Activated CD4-positive, alpha-beta T cell treated with anti-CD3 and anti-CD28 coated beads for 48 hours (primary cell): ENCODE results near the gene ASCC3.

Experiments
- DNase-seq: peaks from one replicate; pipeline ENCODE4 v3.0.0-alpha.2; 2020

ASCC3 gene

GRCh38 chr6:100719883-100720682 is 161.0 kb downstream of the ASCC3 start:
- no peak for DNase-seq

- DNase-seq: no peak
These were observed 168.1 kb downstream of the ASCC3 start for GRCh38 chr6:100712997-100713396.

GRCh38 chr6:100706491-100706890 is 174.6 kb downstream of the ASCC3 start:
- DNase-seq: no peak

GRCh38 chr6:100704961-100705360 is 176.2 kb downstream of the ASCC3 start:
- DNase-seq: no peak

GRCh38 chr6:100701728-100702127 is 179.4 kb downstream of the ASCC3 start:
- no peak for DNase-seq

- no peak for DNase-seq
These were observed 181.1 kb downstream of the ASCC3 start for GRCh38 chr6:100700009-100700408.

- DNase-seq: no peak
These were observed 185.7 kb downstream of the ASCC3 start for GRCh38 chr6:100695445-100695844.

- DNase-seq: no peak
These were observed 187.7 kb downstream of the ASCC3 start for GRCh38 chr6:100693249-100693927.

GRCh38 chr6:100691972-100692371 is 189.2 kb downstream of the ASCC3 start:
- no peak for DNase-seq

GRCh38 chr6:100686216-100686615 is 194.9 kb downstream of the ASCC3 start:
- no peak for DNase-seq

- DNase-seq: no peak
These were observed 195.4 kb downstream of the ASCC3 start for GRCh38 chr6:100685747-100686146.

- no peak for DNase-seq
These were observed 201.0 kb downstream of the ASCC3 start for GRCh38 chr6:100680163-100680562.

GRCh38 chr6:100678027-100678426 is 203.1 kb downstream of the ASCC3 start:
- DNase-seq: no peak

- DNase-seq: no peak
These were observed 203.9 kb downstream of the ASCC3 start for GRCh38 chr6:100677240-100677639.

GRCh38 chr6:100673641-100674040 is 207.5 kb downstream of the ASCC3 start:
- no peak for DNase-seq

GRCh38 chr6:100671740-100672139 is 209.4 kb downstream of the ASCC3 start:
- DNase-seq: no peak

- no peak for DNase-seq
These were observed 211.1 kb downstream of the ASCC3 start for GRCh38 chr6:100670056-100670455.

- DNase-seq: peak; percentile 6
These were observed 216.1 kb downstream of the ASCC3 start for GRCh38 chr6:100665041-100665380.

- DNase-seq: no peak
These were observed 216.7 kb downstream of the ASCC3 start for GRCh38 chr6:100664274-100665040.

- no peak for DNase-seq
These were observed 217.8 kb downstream of the ASCC3 start for GRCh38 chr6:100663219-100663863.

- no peak for DNase-seq
These were observed 218.9 kb downstream of the ASCC3 start for GRCh38 chr6:100662264-100662663.

GRCh38 chr6:100658486-100658885 is 222.6 kb downstream of the ASCC3 start:
- DNase-seq: no peak

GRCh38 chr6:100657678-100658330 is 223.3 kb downstream of the ASCC3 start:
- no peak for DNase-seq
